ENCODE results near the gene CLEC19A. TPM values are rescaled to one million over a fixed set of nuclear protein-coding genes. Genes with fewer than 3 reads are reported as not detected.

Gene CLEC19A
- total RNA-seq, 2 experiments from 2014 or later = not detected

DNA sequence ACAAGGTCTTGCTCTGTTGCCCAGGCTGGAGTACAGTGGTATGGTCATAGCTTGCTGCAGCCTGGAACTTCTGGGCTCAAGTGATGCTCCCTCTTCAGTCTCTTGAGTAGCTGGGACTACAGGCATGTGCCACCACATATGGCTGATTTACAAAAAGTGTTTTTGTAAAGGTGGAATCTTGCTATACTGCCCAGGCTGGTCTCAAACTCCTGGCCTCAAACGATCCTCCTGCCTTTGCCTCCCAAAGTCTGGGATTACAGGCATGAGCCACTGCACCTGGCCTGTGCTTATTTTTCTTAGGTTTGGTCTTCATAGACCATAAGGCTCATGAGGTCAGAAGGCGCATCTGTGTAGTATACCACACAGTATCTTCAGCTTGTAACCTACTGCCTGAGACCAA, 5.3 kb downstream of the CLEC19A start:
- Mint-ChIP-seq H3K27ac (no peak overlapping the region), H3K9me3 (peaks cover 3% of the 10 kb centered on the region), H3K27me3 (peaks cover 6% of the 10 kb centered on the region), H3K4me3 (no peak overlapping the region), H3K36me3 (ENCODE audit: low read depth) (no peaks in the 10 kb centered on the region), H3K4me1 (peaks cover 8% of the 10 kb centered on the region)
- ChIA-PET POLR2A (no interaction called here), CTCF (no interaction called here)
- no peak for DNase-seq

DNA sequence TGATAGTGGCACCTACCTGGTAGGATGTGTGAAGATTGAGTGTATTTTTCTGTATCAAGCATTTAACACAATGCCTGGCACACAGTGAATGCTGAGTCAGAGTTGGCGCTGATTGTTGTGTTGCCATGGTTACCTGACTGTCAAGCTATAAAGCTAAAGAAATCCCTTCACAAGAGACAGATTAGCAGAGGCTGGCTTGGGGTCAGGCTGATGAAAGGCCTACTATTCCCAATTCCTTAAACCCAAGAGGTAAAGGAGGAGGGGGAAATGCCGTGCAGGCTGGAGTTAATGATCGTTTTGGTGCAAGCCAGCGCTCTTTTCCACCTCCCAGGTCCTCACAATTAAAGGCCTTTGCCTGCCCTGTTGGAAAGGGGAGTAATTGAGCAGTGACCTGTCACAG, 5.9 kb downstream of the CLEC19A start:
- CTCF ChIA-PET = no interaction called here
- Mint-ChIP-seq H3K4me1 (peaks cover 8% of the 10 kb centered on the region), H3K36me3 (ENCODE audit: low read depth) (no peaks in the 10 kb centered on the region), H3K4me3 (no peak overlapping the region), H3K27ac (no peak overlapping the region), H3K27me3 (peaks cover 6% of the 10 kb centered on the region), H3K9me3 (peaks cover 3% of the 10 kb centered on the region)
- DNase-seq = no peak
- POLR2A ChIA-PET = no interaction called here

GRCh38 chr16:19292186-19292585, 6.7 kb downstream of the CLEC19A start:
- ChIA-PET CTCF (no interaction called here), POLR2A (no interaction called here)
- peaks cover 8% of the 10 kb centered on the region for H3K4me1 Mint-ChIP-seq
- peaks cover 3% of the 10 kb centered on the region for H3K9me3 Mint-ChIP-seq
- no peak overlapping the region for H3K4me3 Mint-ChIP-seq
- no peaks in the 10 kb centered on the region for H3K36me3 Mint-ChIP-seq (ENCODE audit: low read depth)
- peaks cover 6% of the 10 kb centered on the region for H3K27me3 Mint-ChIP-seq
- H3K27ac Mint-ChIP-seq = no peak overlapping the region
- no peak for DNase-seq

DNA sequence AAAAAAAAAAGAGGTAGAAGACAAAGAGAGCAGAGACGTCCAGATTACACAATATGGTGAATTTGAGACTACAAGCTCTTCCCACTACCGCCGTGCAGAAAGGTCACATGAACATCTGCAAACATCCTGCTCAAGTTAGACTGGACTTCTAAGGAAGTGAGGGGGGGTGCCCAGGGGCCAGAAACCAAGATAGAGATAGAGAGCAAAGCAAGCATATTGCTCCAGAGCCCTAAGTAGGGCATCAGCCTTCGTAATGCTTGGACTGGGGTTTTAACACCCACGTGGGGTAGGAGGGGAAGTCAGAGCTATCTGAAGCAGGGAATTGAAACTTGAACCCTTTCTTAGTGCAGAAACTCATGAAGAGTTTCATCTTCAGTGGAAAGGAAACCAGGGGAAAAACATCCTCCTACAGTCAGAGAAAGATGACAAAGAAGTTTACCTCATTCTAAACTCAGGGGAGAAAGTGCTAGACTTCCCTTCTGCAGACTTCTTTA, 8.7 kb downstream of the CLEC19A start:
- DNase-seq = no peak
- POLR2A ChIA-PET = no interaction called here

GRCh38 chr16:19295393-19295792, 9.9 kb downstream of the CLEC19A start:
- Mint-ChIP-seq H3K27ac (no peak overlapping the region), H3K36me3 (ENCODE audit: low read depth) (no peaks in the 10 kb centered on the region), H3K4me3 (no peak overlapping the region), H3K27me3 (peaks cover 6% of the 10 kb centered on the region), H3K9me3 (peaks cover 3% of the 10 kb centered on the region), H3K4me1 (peaks cover 8% of the 10 kb centered on the region)
- DNase-seq = no peak
- CTCF ChIA-PET = no interaction called here
- POLR2A ChIA-PET = no interaction called here

More for the DNA sequence above, 8.7 kb downstream of the CLEC19A start:
- CTCF ChIA-PET = no interaction called here
- H3K4me1 Mint-ChIP-seq = peaks cover 8% of the 10 kb centered on the region
- no peak overlapping the region for H3K27ac Mint-ChIP-seq
- H3K36me3 Mint-ChIP-seq (ENCODE audit: low read depth) = no peaks in the 10 kb centered on the region
- H3K27me3 Mint-ChIP-seq = peaks cover 6% of the 10 kb centered on the region
- peaks cover 3% of the 10 kb centered on the region for H3K9me3 Mint-ChIP-seq
- no peak overlapping the region for H3K4me3 Mint-ChIP-seq

GRCh38 chr16:19297454-19297853, 11.9 kb downstream of the CLEC19A start:
- H3K27me3 Mint-ChIP-seq = peaks cover 4% of the 10 kb centered on the region
- H3K4me3 Mint-ChIP-seq = no peak overlapping the region
- H3K4me1 Mint-ChIP-seq = peaks cover 8% of the 10 kb centered on the region
- no peaks in the 10 kb centered on the region for H3K36me3 Mint-ChIP-seq (ENCODE audit: low read depth)
- H3K9me3 Mint-ChIP-seq = peaks cover 3% of the 10 kb centered on the region
- DNase-seq = no peak
- POLR2A ChIA-PET = no interaction called here
- CTCF ChIA-PET = no interaction called here
- no peak overlapping the region for H3K27ac Mint-ChIP-seq

DNA sequence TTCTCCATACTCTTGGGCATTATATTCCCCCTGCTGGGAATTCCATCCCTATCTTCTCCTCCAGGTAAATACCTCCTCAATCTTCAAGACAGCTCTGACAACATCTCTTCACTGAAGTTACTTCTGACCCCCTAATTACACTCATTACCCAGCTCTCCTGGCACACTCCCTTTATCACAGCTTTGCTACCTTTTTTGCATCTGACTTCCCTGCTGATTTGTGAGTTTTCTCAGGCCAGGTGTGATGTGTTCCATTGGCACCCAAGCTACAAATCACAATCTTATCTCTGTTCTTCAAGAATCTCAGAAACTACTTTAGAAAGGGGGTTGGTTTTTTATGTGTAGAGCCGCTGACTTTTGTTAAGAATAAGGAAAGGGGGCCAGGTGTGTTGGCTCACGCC, 14.0 kb downstream of the CLEC19A start:
- CTCF ChIA-PET = interaction anchor here (1.1 kb wide), 1 partner anchor 14 kb away, joined by 4 read pairs; the partner anchor contains the start of gene CLEC19A
- DNase-seq = no peak
- H3K27me3 Mint-ChIP-seq = no peaks in the 10 kb centered on the region
- no peaks in the 10 kb centered on the region for H3K36me3 Mint-ChIP-seq (ENCODE audit: low read depth)
- no peak overlapping the region for H3K27ac Mint-ChIP-seq
- no peaks in the 10 kb centered on the region for H3K9me3 Mint-ChIP-seq
- POLR2A ChIA-PET = no interaction called here
- peaks cover 2% of the 10 kb centered on the region for H3K4me1 Mint-ChIP-seq
- no peak overlapping the region for H3K4me3 Mint-ChIP-seq

DNA sequence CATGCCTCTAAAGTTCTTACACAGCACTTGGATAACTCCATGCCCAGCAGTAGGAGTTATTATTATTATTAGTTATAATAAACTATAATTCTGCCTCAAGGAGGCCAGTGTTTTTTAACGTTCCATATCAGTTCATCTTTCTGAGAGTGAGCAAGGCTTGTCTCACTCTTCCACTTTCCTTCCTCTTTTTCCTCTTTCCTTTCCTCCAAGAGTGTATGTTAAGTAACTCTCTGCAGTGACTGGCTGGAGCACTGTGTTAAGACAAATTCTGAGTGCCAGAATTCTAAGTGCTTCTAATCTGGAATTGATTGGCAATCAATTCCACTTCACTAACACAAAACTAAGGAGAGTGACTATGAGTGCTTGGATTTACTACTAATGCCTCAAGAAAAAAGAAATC, 16.4 kb downstream of the CLEC19A start:
- no peaks in the 10 kb centered on the region for H3K36me3 Mint-ChIP-seq (ENCODE audit: low read depth)
- no peak for DNase-seq
- ChIA-PET POLR2A (no interaction called here), CTCF (no interaction called here)
- no peak overlapping the region for H3K4me3 Mint-ChIP-seq
- no peaks in the 10 kb centered on the region for H3K9me3 Mint-ChIP-seq
- no peaks in the 10 kb centered on the region for H3K27me3 Mint-ChIP-seq
- no peaks in the 10 kb centered on the region for H3K4me1 Mint-ChIP-seq
- no peak overlapping the region for H3K27ac Mint-ChIP-seq

DNA sequence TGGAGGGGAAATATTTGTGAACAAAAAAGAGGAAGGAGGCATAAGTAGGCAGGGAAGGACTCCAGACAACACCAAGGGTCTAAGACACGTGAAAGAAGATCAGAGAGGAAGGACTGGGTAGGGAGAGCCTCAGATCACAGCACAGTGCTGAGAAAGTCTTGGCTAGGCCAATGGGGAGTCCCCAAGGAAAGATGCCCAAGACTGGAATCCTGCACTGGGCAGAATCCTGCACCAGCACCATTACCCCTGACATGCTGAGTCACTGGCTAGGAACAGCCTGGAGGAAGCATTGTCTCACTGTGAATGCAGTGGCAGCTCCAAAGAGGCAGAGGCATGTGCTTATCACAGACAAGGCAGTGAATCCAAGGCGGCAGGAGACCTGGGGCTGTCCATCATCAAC, 19.2 kb downstream of the CLEC19A start:
- CTCF ChIA-PET = no interaction called here
- no peaks in the 10 kb centered on the region for H3K27me3 Mint-ChIP-seq
- H3K27ac Mint-ChIP-seq = no peak overlapping the region
- no peak overlapping the region for H3K4me3 Mint-ChIP-seq
- POLR2A ChIA-PET = no interaction called here
- no peaks in the 10 kb centered on the region for H3K36me3 Mint-ChIP-seq (ENCODE audit: low read depth)
- no peaks in the 10 kb centered on the region for H3K9me3 Mint-ChIP-seq
- no peaks in the 10 kb centered on the region for H3K4me1 Mint-ChIP-seq
- DNase-seq = no peak

DNA sequence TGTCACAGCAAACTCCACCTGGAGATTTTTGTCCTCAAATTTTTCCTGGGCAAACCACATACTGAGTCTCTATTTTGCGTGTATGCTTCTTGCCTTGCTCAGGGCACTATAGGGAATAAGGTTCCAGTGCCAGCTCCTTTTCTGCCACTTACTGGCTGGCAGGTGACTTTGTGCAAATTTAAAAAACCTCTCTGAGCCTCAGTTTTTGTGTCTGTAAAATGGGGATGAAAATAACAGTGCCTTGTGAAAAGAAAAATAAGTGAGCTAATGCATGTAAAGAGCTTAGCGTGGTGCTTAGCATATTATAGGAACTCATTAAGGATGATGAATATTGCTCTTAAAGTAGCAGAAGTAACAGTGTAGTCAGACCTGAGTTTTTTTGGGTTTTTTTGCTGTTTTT, 19.9 kb downstream of the CLEC19A start:
- Mint-ChIP-seq H3K36me3 (ENCODE audit: low read depth) (no peaks in the 10 kb centered on the region), H3K4me3 (no peak overlapping the region), H3K27ac (no peak overlapping the region), H3K4me1 (no peaks in the 10 kb centered on the region), H3K9me3 (no peaks in the 10 kb centered on the region), H3K27me3 (no peaks in the 10 kb centered on the region)
- ChIA-PET CTCF (no interaction called here), POLR2A (no interaction called here)
- no peak for DNase-seq

DNA sequence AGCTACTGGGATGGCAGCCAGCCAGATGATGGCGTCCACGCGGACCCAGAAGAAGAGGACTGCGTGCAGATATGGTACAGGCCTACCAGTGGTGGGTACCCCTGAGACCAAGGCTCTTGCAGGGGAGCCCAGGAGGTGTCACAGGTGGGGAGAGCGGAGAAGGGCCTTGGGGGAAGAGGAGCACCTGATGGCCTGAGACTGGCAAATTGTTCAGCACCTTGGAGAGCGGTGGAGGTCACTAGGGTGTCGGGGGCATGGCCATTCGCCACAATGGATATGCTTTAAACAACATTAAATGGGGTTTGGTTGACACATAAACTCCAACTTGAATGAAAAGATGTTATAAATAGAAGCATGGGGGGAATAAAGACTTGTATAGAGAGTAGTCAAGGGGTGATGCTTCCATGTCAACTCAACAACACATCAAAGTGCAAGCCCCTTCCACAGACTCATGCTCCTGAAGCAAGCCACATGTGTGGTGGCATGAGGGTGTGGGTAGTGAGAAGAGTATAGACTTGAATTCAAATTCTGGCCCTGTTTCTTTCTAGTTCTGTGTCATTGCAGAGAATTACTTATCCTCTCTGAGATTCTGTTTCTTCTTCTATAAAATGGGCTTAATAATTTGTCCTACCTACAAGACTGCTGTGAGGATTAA, 22.2 kb downstream of the CLEC19A start:
- Mint-ChIP-seq H3K27me3 (no peaks in the 10 kb centered on the region), H3K36me3 (ENCODE audit: low read depth) (no peaks in the 10 kb centered on the region), H3K4me1 (no peaks in the 10 kb centered on the region), H3K4me3 (no peak overlapping the region), H3K9me3 (no peaks in the 10 kb centered on the region), H3K27ac (no peak overlapping the region)
- CTCF ChIA-PET = no interaction called here
- POLR2A ChIA-PET = no interaction called here
- DNase-seq = peak; percentile 11

GRCh38 chr16:19308392-19308791, 22.9 kb downstream of the CLEC19A start:
- DNase-seq = no peak
- CTCF ChIA-PET = no interaction called here
- H3K4me3 Mint-ChIP-seq = no peak overlapping the region
- H3K36me3 Mint-ChIP-seq (ENCODE audit: low read depth) = no peaks in the 10 kb centered on the region
- H3K9me3 Mint-ChIP-seq = no peaks in the 10 kb centered on the region
- no peaks in the 10 kb centered on the region for H3K4me1 Mint-ChIP-seq
- no peaks in the 10 kb centered on the region for H3K27me3 Mint-ChIP-seq
- POLR2A ChIA-PET = no interaction called here
- H3K27ac Mint-ChIP-seq = no peak overlapping the region

GRCh38 chr16:19309178-19309577, 23.6 kb downstream of the CLEC19A start:
- H3K27me3 Mint-ChIP-seq = no peaks in the 10 kb centered on the region
- ChIA-PET POLR2A (no interaction called here), CTCF (no interaction called here)
- H3K27ac Mint-ChIP-seq = no peak overlapping the region
- no peaks in the 10 kb centered on the region for H3K4me1 Mint-ChIP-seq
- H3K9me3 Mint-ChIP-seq = no peaks in the 10 kb centered on the region
- no peaks in the 10 kb centered on the region for H3K36me3 Mint-ChIP-seq (ENCODE audit: low read depth)
- no peak for DNase-seq
- H3K4me3 Mint-ChIP-seq = no peak overlapping the region

GRCh38 chr16:19314718-19315425, 29.3 kb downstream of the CLEC19A start:
- DNase-seq = no peak
- H3K4me1 Mint-ChIP-seq = no peaks in the 10 kb centered on the region
- no peak overlapping the region for H3K4me3 Mint-ChIP-seq
- no peaks in the 10 kb centered on the region for H3K36me3 Mint-ChIP-seq (ENCODE audit: low read depth)
- ChIA-PET POLR2A (no interaction called here), CTCF (no interaction called here)
- peaks cover 3% of the 10 kb centered on the region for H3K27me3 Mint-ChIP-seq
- no peak overlapping the region for H3K27ac Mint-ChIP-seq
- no peaks in the 10 kb centered on the region for H3K9me3 Mint-ChIP-seq

All from activated CD4-positive, alpha-beta T cell treated with anti-CD3 and anti-CD28 coated beads, Interleukin-2, amount 10 ng/mL, durations not matched to agents 7 days and 5 days (primary cell).